Esophagus squamous epithelium (tissue), 5 donors: ENCODE results near the gene KCNJ6. TPM values are rescaled to one million over a fixed set of nuclear protein-coding genes. Genes with fewer than 3 reads are reported as not detected.

Source experiments
- DNase-seq: peaks from one replicate; lab custom pipeline; 2025; lab: John Stamatoyannopoulos, UW
- H3K27ac ChIP-seq, 4 donors: fragments of 200-600 bp; sonication (generic); one replicate each; pipeline ENCODE4 v1.5.1; 2016 to 2019; ENCODE audit warnings: mild to moderate bottlenecking in 1 of 4
- H3K27me3 ChIP-seq, 4 donors: fragments of 200-600 bp; sonication (generic); 1 replicate in 3 of 4; 2 replicates in 1 of 4; pipeline versions ENCODE4 v1.5.1 to v1.6.0; 2017 to 2021; ENCODE audit warnings: antibody characterized with exemption in 1 of 4
- H3K36me3 ChIP-seq, 3 donors: fragments of 200-600 bp; sonication (generic); one replicate each; pipeline ENCODE4 v1.5.1; 2016 to 2019
- H3K4me1 ChIP-seq, 3 donors: fragments of 200-600 bp; sonication (generic); one replicate each; pipeline ENCODE4 v1.5.1; 2017 to 2019
- H3K4me3 ChIP-seq, 4 donors: fragments of 200-600 bp; sonication (generic); 1 replicate in 3 of 4; 2 replicates in 1 of 4; pipeline ENCODE4 v1.5.1; 2016 to 2019; ENCODE audit warnings: mild to moderate bottlenecking in 2 of 4, moderate library complexity in 1 of 4
- H3K9me3 ChIP-seq, 3 donors: fragments of 200-600 bp; sonication (generic); one replicate each; pipeline ENCODE4 v1.5.1; 2016 to 2019
- POLR2A ChIP-seq, 4 donors: fragments of 450-650 bp; IDR thresholded peaks; one replicate each; pipeline ENCODE4 v1.6.1; 2017; ENCODE audit warnings: antibody characterized with exemption in 4 of 4, mild to moderate bottlenecking in 4 of 4, moderate library complexity in 3 of 4
- WGBS, 2 donors: methylation state at CpG; one replicate each; pipeline ENCODE4 v1.1.5; 2018; 5-methylcytosine and 5-hydroxymethylcytosine counted together
- intact Hi-C: fragments of 100-400 bp; cut with DNase I; formaldehyde crosslinking; loops from one replicate; pipeline ENCODE4 v1.15.0; 2022
- total RNA-seq, 4 donors: library from RNA; depleted of rRNA; stranded (reverse); fragments of >200 nt; gene quantifications; one replicate each; pipeline ENCODE4 v1.1.0, GENCODE V29; 2016
- TF ChIP-seq, protein P1 (sequence below), 6 experiments: fragments of 450-650 bp in 4 of 6; fragments of 200-600 bp in 2 of 6; sonication (generic) in 2 of 6; IDR thresholded peaks; one replicate each; pipeline ENCODE4 v1.5.1; 2016 to 2019; ENCODE audit warnings: antibody characterized with exemption in 6 of 6, mild to moderate bottlenecking in 4 of 6, moderate library complexity in 4 of 6
- donor health status: DM: yes; HTN: yes; CAD: no.

The KCNJ6 gene
- total RNA-seq, 4 donors from 2014 or later = not detected

- Histone ChIP-seq H3K9me3 (no peaks in the 10 kb centered on the region), H3K27me3 (peaks cover 0 to 5% (median 0%) of the 10 kb centered on the region in 4 donors), H3K4me3 (no peak overlapping the region), H3K4me1 (no peaks in the 10 kb centered on the region), H3K36me3 (no peaks in the 10 kb centered on the region), H3K27ac (no peak overlapping the region)
- intact Hi-C loops = loop anchor here (5.0 to 10.0 kb wide), 3 partner anchors 203 to 643 kb away; partner anchors contain the start of gene KCNJ6
- no peak for DNase-seq
- WGBS, 2 donors = 21 to 41% methylated on average over 3 of the region's 3 CpGs
- TF ChIP-seq, protein P1, sequence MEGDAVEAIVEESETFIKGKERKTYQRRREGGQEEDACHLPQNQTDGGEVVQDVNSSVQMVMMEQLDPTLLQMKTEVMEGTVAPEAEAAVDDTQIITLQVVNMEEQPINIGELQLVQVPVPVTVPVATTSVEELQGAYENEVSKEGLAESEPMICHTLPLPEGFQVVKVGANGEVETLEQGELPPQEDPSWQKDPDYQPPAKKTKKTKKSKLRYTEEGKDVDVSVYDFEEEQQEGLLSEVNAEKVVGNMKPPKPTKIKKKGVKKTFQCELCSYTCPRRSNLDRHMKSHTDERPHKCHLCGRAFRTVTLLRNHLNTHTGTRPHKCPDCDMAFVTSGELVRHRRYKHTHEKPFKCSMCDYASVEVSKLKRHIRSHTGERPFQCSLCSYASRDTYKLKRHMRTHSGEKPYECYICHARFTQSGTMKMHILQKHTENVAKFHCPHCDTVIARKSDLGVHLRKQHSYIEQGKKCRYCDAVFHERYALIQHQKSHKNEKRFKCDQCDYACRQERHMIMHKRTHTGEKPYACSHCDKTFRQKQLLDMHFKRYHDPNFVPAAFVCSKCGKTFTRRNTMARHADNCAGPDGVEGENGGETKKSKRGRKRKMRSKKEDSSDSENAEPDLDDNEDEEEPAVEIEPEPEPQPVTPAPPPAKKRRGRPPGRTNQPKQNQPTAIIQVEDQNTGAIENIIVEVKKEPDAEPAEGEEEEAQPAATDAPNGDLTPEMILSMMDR (IDR thresholded peaks at IDR 0.05) = peak in 5 of 6 experiments; percentile 59 to 84 (median 75)
- no peak for TF ChIP-seq POLR2A (IDR thresholded peaks at IDR 0.05)
Observed at GRCh38 chr21:37711836-37712568, 204.3 kb downstream of the KCNJ6 start.

DNA sequence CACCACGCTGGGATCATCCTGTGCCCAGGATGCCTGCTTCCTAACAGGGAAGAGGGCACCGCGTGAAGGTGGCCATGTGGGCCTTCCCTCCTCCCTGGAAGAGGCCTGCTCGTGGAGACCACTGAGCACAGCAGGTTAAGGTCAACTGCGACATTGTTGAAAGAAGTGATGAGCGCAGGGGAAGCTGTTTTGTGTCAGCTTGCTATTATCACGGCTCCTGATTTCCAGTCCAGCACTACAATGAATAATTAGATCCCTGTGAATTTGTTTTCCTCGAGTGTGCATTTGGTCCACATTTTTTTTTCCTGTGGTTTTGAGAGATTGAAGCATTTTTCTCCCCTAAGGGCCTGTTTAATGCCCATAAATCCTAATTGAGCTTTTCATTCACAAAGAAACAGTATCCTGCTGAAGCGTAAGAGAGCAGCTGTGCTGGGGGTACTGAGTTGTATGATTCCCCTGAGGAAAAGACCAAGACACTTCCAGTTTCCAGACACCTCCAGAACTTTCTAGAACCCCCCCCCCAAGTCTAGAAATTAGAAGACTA, 204.9 kb downstream of the KCNJ6 start:
- H3K4me1 ChIP-seq = no peaks in the 10 kb centered on the region
- DNase-seq = no peak
- 61 to 76% methylated on average over 5 to 6 of the region's 9 CpGs for WGBS, 2 donors
- intact Hi-C loops = loop anchor here (5.0 to 10.0 kb wide), 3 partner anchors 203 to 643 kb away; partner anchors contain the start of gene KCNJ6
- H3K36me3 ChIP-seq = no peaks in the 10 kb centered on the region
- TF ChIP-seq, protein P1 (IDR thresholded peaks at IDR 0.05) = no peak
- TF ChIP-seq POLR2A (IDR thresholded peaks at IDR 0.05) = no peak
- peaks cover 0 to 5% (median 0%) of the 10 kb centered on the region in 4 donors for H3K27me3 ChIP-seq
- no peak overlapping the region for H3K4me3 ChIP-seq
- no peak overlapping the region for H3K27ac ChIP-seq
- H3K9me3 ChIP-seq = no peaks in the 10 kb centered on the region

GRCh38 chr21:37710546-37711285, 205.5 kb downstream of the KCNJ6 start:
- intact Hi-C loops = loop anchor here (5.0 to 10.0 kb wide), 3 partner anchors 204 to 644 kb away; partner anchors contain the start of gene KCNJ6
- Histone ChIP-seq H3K27ac (no peak overlapping the region), H3K36me3 (no peaks in the 10 kb centered on the region), H3K9me3 (no peaks in the 10 kb centered on the region), H3K4me1 (no peaks in the 10 kb centered on the region), H3K27me3 (peaks cover 0 to 9% (median 0%) of the 10 kb centered on the region in 4 donors), H3K4me3 (no peak overlapping the region)
- no peak for DNase-seq
- TF ChIP-seq POLR2A (IDR thresholded peaks at IDR 0.05) = no peak
- TF ChIP-seq, protein P1 (IDR thresholded peaks at IDR 0.05) = no peak
- WGBS, 2 donors = 48 to 51% methylated on average over 11 to 14 of the region's 24 CpGs

DNA sequence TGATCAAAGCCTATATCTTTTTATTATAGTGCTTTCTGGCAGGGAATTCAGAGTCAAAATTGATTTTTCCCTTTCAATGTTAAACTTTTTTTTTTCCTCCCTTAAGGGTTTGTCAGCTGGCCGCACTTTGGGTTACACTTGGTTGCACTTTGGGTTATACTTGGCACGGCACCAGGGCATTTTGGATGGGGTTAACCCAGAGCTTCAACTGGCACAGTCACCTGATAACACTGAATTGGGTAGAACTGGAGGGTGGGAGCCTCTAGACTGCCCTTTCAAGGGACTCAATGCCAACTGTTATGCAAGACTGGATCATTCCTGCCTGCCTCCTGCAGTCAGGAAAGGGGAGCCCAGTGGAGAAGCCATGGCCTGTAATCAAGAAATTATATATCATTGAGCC, 211.5 kb downstream of the KCNJ6 start:
- Histone ChIP-seq H3K9me3 (no peaks in the 10 kb centered on the region), H3K4me1 (no peaks in the 10 kb centered on the region), H3K27ac (no peak overlapping the region), H3K4me3 (no peak overlapping the region), H3K36me3 (no peaks in the 10 kb centered on the region), H3K27me3 (peaks cover 0 to 14% (median 0%) of the 10 kb centered on the region in 4 donors)
- intact Hi-C loops = no loop called here
- TF ChIP-seq, protein P1 (IDR thresholded peaks at IDR 0.05) = no peak
- TF ChIP-seq POLR2A (IDR thresholded peaks at IDR 0.05) = no peak
- DNase-seq = no peak
- 25 to 85% methylated on average over 2 of the region's 2 CpGs for WGBS, 2 donors
